ENCODE data around the gene KIAA0513. TPM values are rescaled to one million over a fixed set of nuclear protein-coding genes. Genes with fewer than 3 reads are reported as not detected.

The KIAA0513 gene
- total RNA-seq, 1 experiment from 2014 or later = 2.9 TPM

DNA sequence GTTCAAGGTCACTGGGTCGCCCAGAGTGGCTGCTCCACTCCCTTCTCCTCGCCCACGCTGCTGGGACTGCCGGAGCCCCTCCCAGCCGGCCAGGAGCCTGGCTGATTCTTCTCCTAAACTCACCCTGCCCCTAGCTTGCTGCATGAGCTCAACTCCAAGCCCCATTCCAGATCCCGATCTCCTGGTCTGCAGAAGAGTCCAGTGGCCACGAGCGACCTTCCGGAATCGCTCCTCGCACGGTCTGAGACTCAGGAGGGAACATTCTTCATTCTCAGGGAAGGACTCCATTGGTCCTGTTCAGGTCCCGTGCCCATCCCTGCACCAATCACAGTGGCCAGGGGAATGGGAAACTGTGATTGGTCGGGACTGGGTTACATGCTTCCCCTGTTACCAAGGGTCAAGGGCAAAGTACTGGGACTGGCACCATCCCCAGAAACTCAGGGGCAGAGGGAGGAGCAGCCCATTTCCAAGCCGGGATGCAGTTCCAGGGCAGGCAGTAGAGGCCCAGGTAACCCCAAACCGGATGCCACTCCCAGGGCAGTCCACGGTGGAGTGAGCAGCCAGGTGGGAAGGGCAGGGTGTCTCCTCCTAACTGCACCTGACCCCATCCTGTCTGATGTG lies 109.2 kb downstream of the KIAA0513 start:
- Histone ChIP-seq H3K27me3 (replicated peaks; ENCODE audit: insufficient read depth, low read depth, low read length, poor library complexity) (no peaks in the 10 kb centered on the region), H3K36me3 (ENCODE audit: insufficient read depth, low read length, poor library complexity, severe bottlenecking) (no peaks in the 10 kb centered on the region), H3K4me1 (ENCODE audit: insufficient read depth, low read length, poor library complexity, severe bottlenecking) (no peaks in the 10 kb centered on the region), H3K27ac (ENCODE audit: low read depth, low read length, poor library complexity, severe bottlenecking) (no peak overlapping the region), H3K9me3 (ENCODE audit: low read depth, low read length, poor library complexity, severe bottlenecking) (no peaks in the 10 kb centered on the region), H3K4me3 (ENCODE audit: low read depth, low read length, poor library complexity, severe bottlenecking) (no peak overlapping the region)
- ChIA-PET CTCF (no interaction called here), POLR2A (ENCODE audit: low non-redundant PET) (no interaction called here)
- no peak for DNase-seq (ENCODE audit: low spot score)
- intact Hi-C loops (cut with micrococcal nuclease; ENCODE audit: unreplicated experiment) = no loop called here
- TF ChIP-seq, protein P1, sequence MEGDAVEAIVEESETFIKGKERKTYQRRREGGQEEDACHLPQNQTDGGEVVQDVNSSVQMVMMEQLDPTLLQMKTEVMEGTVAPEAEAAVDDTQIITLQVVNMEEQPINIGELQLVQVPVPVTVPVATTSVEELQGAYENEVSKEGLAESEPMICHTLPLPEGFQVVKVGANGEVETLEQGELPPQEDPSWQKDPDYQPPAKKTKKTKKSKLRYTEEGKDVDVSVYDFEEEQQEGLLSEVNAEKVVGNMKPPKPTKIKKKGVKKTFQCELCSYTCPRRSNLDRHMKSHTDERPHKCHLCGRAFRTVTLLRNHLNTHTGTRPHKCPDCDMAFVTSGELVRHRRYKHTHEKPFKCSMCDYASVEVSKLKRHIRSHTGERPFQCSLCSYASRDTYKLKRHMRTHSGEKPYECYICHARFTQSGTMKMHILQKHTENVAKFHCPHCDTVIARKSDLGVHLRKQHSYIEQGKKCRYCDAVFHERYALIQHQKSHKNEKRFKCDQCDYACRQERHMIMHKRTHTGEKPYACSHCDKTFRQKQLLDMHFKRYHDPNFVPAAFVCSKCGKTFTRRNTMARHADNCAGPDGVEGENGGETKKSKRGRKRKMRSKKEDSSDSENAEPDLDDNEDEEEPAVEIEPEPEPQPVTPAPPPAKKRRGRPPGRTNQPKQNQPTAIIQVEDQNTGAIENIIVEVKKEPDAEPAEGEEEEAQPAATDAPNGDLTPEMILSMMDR (conservative IDR thresholded peaks at IDR 0.05; ENCODE audit: low read depth, low read length) = no peak
- no peak for TF ChIP-seq EZH2 (IDR thresholded peaks at IDR 0.05; ENCODE audit: borderline replicate concordance, low read depth, low read length, poor library complexity, severe bottlenecking)
- BruUV-seq (replicated peaks) = no TSS peak

DNA sequence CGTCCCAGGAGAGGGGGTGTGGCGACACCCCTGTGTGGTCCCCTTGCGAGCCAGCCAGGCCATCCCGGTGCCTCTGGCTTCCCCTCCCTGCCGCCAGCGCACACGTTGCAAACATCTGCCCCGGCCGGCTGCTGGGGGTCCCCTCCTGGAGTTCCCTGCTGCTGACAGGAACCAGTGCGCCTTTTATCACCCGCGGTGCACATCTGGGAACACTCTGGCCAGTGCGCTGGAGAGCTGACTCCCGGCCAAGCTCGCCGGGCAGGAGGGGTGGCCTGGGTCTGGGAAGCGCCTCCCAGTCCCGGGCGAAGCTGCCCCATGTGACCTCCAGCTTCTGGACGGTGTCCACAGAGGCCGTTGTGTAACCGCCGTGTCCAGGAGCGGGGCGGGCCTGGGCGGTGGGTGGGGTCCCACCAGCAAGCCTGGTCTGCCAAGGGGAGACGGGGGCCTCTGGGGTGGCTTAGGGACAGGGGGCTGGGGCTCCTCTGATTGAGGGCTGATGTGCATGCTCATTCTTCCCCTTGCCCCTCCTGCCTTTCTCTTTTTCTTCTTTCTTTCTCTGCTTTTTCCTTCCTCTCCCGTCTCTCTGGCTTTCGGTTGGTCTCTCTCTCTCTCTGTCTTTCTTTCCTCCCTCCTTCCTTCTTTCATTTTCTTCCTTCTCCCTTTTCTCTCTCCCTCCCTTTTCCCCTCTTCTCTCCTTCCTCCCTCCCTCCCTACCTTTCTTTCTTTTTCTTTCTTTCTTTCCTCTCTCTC lies 109.9 kb downstream of the KIAA0513 start:
- H3K9me3 ChIP-seq (ENCODE audit: low read depth, low read length, poor library complexity, severe bottlenecking) = no peaks in the 10 kb centered on the region
- CTCF ChIA-PET = no interaction called here
- no peak overlapping the region for H3K27ac ChIP-seq (ENCODE audit: low read depth, low read length, poor library complexity, severe bottlenecking)
- no peaks in the 10 kb centered on the region for H3K27me3 ChIP-seq (replicated peaks; ENCODE audit: insufficient read depth, low read depth, low read length, poor library complexity)
- H3K4me3 ChIP-seq (ENCODE audit: low read depth, low read length, poor library complexity, severe bottlenecking) = no peak overlapping the region
- no peaks in the 10 kb centered on the region for H3K36me3 ChIP-seq (ENCODE audit: insufficient read depth, low read length, poor library complexity, severe bottlenecking)
- no TSS peak for BruUV-seq (replicated peaks)
- POLR2A ChIA-PET (ENCODE audit: low non-redundant PET) = no interaction called here
- DNase-seq (ENCODE audit: low spot score) = no peak
- intact Hi-C loops (cut with micrococcal nuclease; ENCODE audit: unreplicated experiment) = no loop called here
- TF ChIP-seq, protein P1 (conservative IDR thresholded peaks at IDR 0.05; ENCODE audit: low read depth, low read length) = no peak
- no peak for TF ChIP-seq EZH2 (IDR thresholded peaks at IDR 0.05; ENCODE audit: borderline replicate concordance, low read depth, low read length, poor library complexity, severe bottlenecking)
- no peaks in the 10 kb centered on the region for H3K4me1 ChIP-seq (ENCODE audit: insufficient read depth, low read length, poor library complexity, severe bottlenecking)

DNA sequence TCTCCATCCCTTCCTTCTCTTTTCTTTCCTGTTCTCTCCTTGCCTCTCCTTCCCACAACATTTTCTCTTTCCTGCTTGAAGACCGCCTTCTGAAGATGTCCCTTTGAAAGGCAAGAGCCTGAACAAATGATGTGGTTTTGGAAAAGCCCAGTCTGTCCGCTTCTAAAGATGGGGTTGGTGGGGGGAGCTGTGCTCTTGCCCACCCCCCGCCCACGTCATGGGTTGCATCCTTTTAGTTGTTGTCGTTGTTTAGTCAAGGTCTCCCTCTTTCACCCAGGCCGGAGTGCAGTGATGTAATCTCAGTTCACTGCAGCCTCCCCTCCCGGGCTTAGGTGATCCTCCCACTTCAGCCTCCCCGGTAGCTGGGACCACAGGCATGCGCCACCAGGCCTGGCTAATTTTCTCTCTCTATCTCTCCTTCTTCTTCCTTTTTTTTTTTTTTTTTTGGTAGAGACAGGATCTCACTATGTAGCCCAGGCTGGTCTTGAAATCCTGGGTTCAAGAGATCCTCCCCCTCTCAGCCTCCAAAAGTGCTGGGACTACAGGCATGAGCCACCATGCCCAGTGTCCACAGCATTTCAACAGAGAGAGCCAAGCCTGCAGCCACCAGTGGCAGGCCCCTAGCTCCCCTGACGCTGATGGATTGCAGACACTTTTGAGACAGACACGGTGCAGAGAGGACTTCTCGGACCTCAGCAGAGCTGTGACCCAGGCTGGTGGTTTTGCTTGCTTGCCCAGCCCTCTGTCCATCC lies 110.7 kb downstream of the KIAA0513 start:
- ChIA-PET CTCF (no interaction called here), POLR2A (ENCODE audit: low non-redundant PET) (no interaction called here)
- intact Hi-C loops (cut with micrococcal nuclease; ENCODE audit: unreplicated experiment) = no loop called here
- Histone ChIP-seq H3K4me1 (ENCODE audit: insufficient read depth, low read length, poor library complexity, severe bottlenecking) (no peaks in the 10 kb centered on the region), H3K27me3 (replicated peaks; ENCODE audit: insufficient read depth, low read depth, low read length, poor library complexity) (no peaks in the 10 kb centered on the region), H3K9me3 (ENCODE audit: low read depth, low read length, poor library complexity, severe bottlenecking) (no peaks in the 10 kb centered on the region), H3K27ac (ENCODE audit: low read depth, low read length, poor library complexity, severe bottlenecking) (no peak overlapping the region), H3K4me3 (ENCODE audit: low read depth, low read length, poor library complexity, severe bottlenecking) (no peak overlapping the region), H3K36me3 (ENCODE audit: insufficient read depth, low read length, poor library complexity, severe bottlenecking) (no peaks in the 10 kb centered on the region)
- no TSS peak for BruUV-seq (replicated peaks)
- DNase-seq (ENCODE audit: low spot score) = no peak
- TF ChIP-seq, protein P1 (conservative IDR thresholded peaks at IDR 0.05; ENCODE audit: low read depth, low read length) = no peak
